Stimulated activated naive CD8-positive, alpha-beta T cell treated with anti-CD3 and anti-CD28 coated beads, Interleukin-15, Interleukin-2, amounts not matched to agents 100 ng/mL and 50 ng/mL, for 24 hours (primary cell): ENCODE results near the gene TBX5.
"Not testable (repeated sequence)": the region's sequence is repeated elsewhere in the genome, so short reads cannot be mapped to it uniquely, and the experiment has no call there.

ENCODE experiments used
- H3K27ac Mint-ChIP-seq: one replicate; pipeline ENCODE4 v1.8.0; 2021; ENCODE audit warnings: mild to moderate bottlenecking, mixed read lengths
- H3K27me3 Mint-ChIP-seq: one replicate; pipeline ENCODE4 v1.8.0; 2021; ENCODE audit warnings: mixed read lengths
- H3K36me3 Mint-ChIP-seq: one replicate; pipeline ENCODE4 v1.8.0; 2021; ENCODE audit warnings: low read depth, mixed read lengths
- H3K4me1 Mint-ChIP-seq: one replicate; pipeline ENCODE4 v1.8.0; 2021; ENCODE audit warnings: low read depth, mixed read lengths
- H3K4me3 Mint-ChIP-seq: one replicate; pipeline ENCODE4 v1.8.0; 2021; ENCODE audit warnings: mild to moderate bottlenecking, mixed read lengths
- H3K9me3 Mint-ChIP-seq: one replicate; pipeline ENCODE4 v1.8.0; 2021; ENCODE audit warnings: mixed read lengths

The TBX5 gene

DNA sequence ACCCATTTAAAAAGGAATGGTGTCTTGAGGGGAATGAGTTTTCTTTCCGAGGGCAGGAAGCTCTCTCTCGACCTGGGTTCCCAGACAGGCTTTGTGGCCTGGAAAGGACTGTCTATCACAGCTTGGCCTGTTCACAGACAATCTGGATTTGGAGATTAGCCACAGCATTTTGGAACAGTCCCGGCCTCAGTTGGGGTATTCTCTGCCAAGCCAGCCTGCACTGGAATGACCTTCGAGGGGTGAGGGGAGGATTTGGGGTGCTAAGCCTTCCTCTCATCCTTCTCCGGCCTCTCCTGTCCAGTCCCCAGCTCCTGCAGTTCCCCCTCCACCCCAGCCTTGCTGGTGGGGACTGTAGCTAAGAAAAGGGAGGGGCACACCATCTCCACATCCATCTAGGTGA, 13.0 kb downstream of the TBX5 start:
- Mint-ChIP-seq H3K36me3 (no peaks in the 10 kb centered on the region), H3K27me3 (peaks cover 73% of the 10 kb centered on the region), H3K27ac (no peak overlapping the region), H3K4me1 (peaks cover 3% of the 10 kb centered on the region), H3K4me3 (no peak overlapping the region), H3K9me3 (peaks cover 4% of the 10 kb centered on the region)

DNA sequence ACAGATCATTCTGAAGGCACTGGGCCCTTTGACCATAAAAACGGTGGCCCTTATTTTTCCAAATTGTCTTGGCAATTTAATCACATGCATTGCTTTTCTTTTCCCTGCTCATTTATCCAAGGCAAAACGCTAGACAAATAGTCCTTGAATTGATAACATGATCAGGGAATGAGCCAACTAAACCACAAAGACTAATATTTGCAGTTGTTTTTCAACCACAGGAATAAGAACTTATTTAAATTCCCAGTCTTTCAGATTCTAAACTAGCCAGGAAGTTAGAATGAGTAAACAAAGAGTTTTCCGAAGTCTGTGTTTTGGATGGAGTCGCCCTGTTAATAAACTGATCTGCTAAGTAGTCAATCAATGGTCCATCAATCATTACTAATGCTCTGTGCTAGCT, 14.9 kb downstream of the TBX5 start:
- Mint-ChIP-seq H3K4me1 (peaks cover 3% of the 10 kb centered on the region), H3K4me3 (no peak overlapping the region), H3K36me3 (no peaks in the 10 kb centered on the region), H3K27me3 (peaks cover 57% of the 10 kb centered on the region), H3K9me3 (peaks cover 4% of the 10 kb centered on the region), H3K27ac (no peak overlapping the region)

DNA sequence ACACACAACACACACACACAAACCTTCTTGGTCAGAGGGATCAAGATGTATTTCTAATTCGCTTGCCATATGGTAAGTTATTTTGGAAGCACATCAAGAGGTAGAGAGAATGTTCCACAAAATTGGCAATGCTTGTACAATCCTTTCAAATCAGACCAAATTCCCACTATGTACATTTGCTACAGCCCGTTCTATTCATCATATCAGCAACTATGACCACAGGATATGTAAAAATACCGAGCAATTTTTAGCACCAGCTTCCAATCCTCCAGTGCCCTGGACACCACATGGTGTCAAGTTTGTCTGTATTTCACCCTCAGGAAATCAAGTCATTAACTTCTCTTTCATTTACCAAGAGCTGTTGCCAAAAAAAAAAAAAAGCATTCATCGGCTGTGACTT, 21.2 kb downstream of the TBX5 start:
- no peaks in the 10 kb centered on the region for H3K4me1 Mint-ChIP-seq
- no peaks in the 10 kb centered on the region for H3K36me3 Mint-ChIP-seq
- H3K9me3 Mint-ChIP-seq: no peaks in the 10 kb centered on the region
- no peak overlapping the region for H3K27ac Mint-ChIP-seq
- H3K27me3 Mint-ChIP-seq: peaks cover 24% of the 10 kb centered on the region
- no peak overlapping the region for H3K4me3 Mint-ChIP-seq

DNA sequence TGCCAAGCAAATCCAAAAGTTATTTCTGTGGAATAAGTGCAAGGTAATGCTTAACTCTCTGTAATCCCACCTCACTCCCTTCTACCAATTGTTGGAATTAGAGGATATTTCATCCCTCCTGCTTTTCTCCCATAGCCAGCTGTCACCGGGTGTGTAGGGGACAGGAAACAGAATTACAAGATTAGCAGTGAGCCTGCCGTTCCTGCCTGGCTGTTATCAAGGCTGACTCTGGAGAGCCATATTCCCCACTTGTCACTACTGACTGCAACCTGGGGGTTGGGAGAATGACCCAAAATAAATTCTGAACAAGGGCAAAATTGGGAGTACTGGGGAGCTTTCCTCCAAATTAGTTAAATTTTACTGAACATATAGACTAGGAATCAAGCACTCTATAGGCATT, 24.8 kb downstream of the TBX5 start:
- Mint-ChIP-seq H3K36me3 (no peaks in the 10 kb centered on the region), H3K4me1 (no peaks in the 10 kb centered on the region), H3K9me3 (no peaks in the 10 kb centered on the region), H3K27ac (no peak overlapping the region), H3K27me3 (peaks cover 26% of the 10 kb centered on the region), H3K4me3 (no peak overlapping the region)

DNA sequence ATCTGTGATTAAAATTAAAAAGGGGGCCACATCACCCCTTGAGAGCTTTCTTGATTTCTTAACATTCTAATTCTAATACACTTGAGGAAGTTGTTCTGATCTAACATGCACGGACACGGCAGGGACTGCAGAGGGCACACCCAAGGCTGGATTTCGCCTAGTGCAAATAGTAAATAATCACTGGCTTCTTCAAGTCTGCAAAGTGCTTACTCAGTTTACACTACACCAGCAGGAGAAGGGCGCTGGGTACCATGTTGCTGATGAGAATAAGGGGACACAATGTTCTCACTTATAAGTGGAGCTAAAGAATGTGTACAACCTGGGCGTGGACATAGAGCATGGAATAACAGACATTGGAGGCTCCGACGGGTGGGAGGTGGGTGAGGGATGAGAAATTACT, 34.2 kb downstream of the TBX5 start:
- no peak overlapping the region for H3K4me3 Mint-ChIP-seq
- H3K36me3 Mint-ChIP-seq: no peaks in the 10 kb centered on the region
- no peak overlapping the region for H3K27ac Mint-ChIP-seq
- no peaks in the 10 kb centered on the region for H3K9me3 Mint-ChIP-seq
- peaks cover 7% of the 10 kb centered on the region for H3K27me3 Mint-ChIP-seq
- no peaks in the 10 kb centered on the region for H3K4me1 Mint-ChIP-seq

DNA sequence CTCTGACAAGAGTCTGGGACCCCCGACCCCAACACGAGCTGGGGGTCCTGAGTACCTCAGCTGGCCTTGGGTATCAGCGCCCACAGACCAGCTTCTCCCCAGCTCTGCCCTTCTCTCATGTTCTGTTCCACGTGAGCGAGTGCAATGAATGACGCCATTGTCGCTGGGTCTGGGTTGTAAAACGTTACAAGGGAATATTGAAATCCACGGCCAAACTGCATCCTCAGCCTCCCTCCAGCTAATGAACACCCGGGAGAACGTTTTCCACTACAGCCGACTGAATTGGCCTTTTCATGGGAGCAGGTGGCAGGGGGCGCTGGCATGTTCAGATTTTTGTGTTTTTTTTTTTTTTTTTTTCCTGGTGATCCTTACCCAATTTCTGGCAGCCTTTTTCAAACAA, 34.7 kb downstream of the TBX5 start:
- Mint-ChIP-seq H3K27ac (no peak overlapping the region), H3K4me3 (no peak overlapping the region)

DNA sequence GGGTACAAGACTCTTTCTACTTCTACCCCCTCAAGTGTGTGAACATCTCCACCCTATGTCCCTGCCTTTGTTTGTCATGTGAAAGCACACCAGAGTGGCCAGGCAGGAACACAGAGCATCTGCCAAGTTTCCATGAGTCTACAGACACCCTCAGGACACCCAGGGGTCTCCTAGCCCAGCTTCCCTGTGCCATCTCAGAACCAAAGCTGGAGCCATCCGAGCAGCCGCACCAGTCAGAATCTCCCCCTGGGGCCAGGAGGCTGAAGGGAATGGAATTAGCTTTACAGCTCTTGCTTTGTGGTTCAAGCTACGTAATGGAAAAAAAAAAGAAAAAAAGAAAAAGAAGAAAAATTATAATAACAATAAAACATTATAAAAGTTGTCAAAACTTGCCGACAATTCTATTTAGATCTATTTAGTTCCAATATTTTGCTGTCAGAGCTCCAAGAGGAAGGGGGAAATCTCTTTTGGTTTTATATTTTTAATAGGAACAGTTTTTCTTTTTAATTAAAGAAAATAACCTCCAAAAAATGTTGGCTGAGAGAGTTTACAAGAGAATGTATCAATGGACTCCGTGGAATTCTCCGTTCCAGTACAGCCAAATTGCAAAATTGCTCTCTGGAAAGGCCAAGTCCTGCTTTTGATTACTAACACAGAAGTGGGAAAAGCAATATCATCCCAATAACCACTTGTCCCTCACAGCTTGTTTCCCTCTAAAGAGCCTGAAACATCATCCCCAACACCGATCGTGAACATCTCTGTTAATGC, 37.1 kb downstream of the TBX5 start:
- no peaks in the 10 kb centered on the region for H3K4me1 Mint-ChIP-seq
- no peaks in the 10 kb centered on the region for H3K9me3 Mint-ChIP-seq
- no peak overlapping the region for H3K4me3 Mint-ChIP-seq
- H3K27ac Mint-ChIP-seq: no peak overlapping the region
- H3K27me3 Mint-ChIP-seq: peaks cover 3% of the 10 kb centered on the region
- no peaks in the 10 kb centered on the region for H3K36me3 Mint-ChIP-seq

More for the DNA sequence above, 34.7 kb downstream of the TBX5 start:
- no peaks in the 10 kb centered on the region for H3K9me3 Mint-ChIP-seq
- H3K36me3 Mint-ChIP-seq: no peaks in the 10 kb centered on the region
- H3K4me1 Mint-ChIP-seq: no peaks in the 10 kb centered on the region
- peaks cover 6% of the 10 kb centered on the region for H3K27me3 Mint-ChIP-seq

DNA sequence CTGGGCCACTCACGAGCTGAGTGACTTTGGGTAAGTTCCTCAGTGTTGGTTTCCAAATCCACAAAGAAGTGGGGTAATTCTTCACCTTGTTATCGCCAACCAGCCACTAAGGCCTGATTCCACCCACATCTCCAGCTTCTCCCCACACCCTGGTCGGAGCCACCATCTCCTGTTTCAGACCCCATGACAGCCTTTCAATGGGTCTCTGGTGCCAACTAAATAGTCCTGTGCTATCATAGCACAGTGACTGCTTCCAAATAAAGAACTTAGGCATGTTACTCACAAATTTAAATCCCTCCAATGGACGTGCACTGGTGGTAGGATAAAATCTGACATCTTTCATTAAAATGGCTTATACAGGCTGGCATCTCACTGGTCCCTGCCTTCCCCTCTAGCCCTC, 44.0 kb downstream of the TBX5 start:
- H3K4me3 Mint-ChIP-seq: no peak overlapping the region
- H3K36me3 Mint-ChIP-seq: no peaks in the 10 kb centered on the region
- no peaks in the 10 kb centered on the region for H3K27me3 Mint-ChIP-seq
- no peaks in the 10 kb centered on the region for H3K4me1 Mint-ChIP-seq
- H3K27ac Mint-ChIP-seq: no peak overlapping the region
- peaks cover 4% of the 10 kb centered on the region for H3K9me3 Mint-ChIP-seq

DNA sequence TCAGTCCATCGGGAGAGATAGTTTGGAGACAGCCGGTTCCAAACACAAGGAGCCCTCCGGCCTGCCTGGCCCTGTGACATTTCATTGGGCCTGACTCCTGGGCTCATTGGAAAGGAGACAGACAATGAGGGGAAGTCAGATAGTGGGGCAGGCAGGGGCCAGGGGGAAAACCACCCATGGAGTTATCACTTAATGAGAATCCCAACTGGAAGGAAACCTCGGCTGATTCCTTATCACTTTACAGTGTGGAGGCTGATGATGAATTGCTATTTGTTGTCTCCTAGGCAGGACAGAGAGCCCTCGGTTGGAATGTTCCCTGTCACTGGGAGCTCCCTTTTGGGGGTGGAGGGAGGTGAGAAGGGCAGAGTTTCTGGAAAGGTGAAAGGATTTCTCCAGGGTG, 44.4 kb downstream of the TBX5 start:
- Mint-ChIP-seq H3K27me3 (peaks cover 1% of the 10 kb centered on the region), H3K4me3 (no peak overlapping the region), H3K27ac (no peak overlapping the region)

DNA sequence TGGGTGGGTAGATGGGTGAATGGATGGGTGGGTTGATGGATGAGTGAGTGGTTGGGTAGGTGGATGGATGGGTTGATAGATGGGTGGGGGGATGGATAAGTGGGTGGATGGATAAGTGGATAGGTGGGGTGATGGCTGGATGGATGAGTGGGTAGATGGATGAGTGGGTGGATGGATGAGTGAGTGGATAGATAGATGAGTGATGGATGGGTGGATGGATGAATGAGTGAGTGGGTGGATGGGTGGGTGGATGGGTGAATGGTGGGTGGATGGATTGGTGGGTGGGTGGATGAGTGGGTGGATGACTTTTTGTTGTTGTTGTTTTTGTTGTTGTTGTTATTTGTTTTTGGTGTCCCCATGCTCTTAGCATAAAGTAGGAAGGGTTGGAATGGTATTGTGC, 45.5 kb downstream of the TBX5 start:
- Mint-ChIP-seq H3K27ac (no peak overlapping the region), H3K27me3 (peaks cover 4% of the 10 kb centered on the region), H3K4me1 (no peaks in the 10 kb centered on the region), H3K9me3 (peaks cover 11% of the 10 kb centered on the region), H3K4me3 (no peak overlapping the region), H3K36me3 (no peaks in the 10 kb centered on the region)

More for the DNA sequence above, 44.4 kb downstream of the TBX5 start:
- no peaks in the 10 kb centered on the region for H3K4me1 Mint-ChIP-seq
- H3K9me3 Mint-ChIP-seq: peaks cover 6% of the 10 kb centered on the region
- H3K36me3 Mint-ChIP-seq: no peaks in the 10 kb centered on the region

DNA sequence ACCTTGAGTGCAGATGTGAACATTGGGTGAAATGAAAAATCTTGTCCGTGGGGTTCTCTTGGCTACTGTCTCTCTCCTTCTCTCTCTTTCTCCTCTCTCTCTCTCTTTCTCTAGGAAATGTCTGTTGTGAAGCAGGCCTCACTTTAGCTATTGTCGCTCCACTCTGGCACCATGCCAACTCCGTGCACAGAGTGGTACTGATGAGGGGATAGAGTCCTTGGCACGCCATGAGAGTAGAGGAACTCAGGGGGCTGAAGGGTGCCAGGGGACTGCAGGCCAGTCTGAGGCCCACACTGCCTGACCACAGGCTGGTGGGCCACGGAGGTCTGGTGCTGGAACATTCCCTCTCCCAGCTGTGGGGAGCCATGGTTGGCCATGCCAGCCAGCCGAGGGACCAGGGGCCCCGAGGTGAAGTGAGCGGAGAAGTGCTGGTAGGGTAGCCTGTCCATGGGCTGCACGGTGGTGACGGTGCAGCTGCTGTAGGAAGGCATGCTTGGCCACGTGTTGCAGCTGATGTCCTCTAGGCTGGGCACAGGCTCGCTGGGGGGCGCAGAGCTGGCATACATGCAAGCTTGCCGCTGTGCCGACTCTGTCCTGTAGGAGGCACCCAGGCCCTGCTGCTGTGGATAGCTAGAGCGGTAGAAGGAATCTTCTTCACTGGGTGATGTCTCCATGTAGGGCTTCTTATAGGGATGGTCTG, 50.4 kb downstream of the TBX5 start:
- Mint-ChIP-seq H3K4me1 (no peaks in the 10 kb centered on the region), H3K27me3 (peaks cover 7% of the 10 kb centered on the region), H3K4me3 (no peak overlapping the region), H3K27ac (no peak overlapping the region), H3K36me3 (no peaks in the 10 kb centered on the region), H3K9me3 (peaks cover 11% of the 10 kb centered on the region)

DNA sequence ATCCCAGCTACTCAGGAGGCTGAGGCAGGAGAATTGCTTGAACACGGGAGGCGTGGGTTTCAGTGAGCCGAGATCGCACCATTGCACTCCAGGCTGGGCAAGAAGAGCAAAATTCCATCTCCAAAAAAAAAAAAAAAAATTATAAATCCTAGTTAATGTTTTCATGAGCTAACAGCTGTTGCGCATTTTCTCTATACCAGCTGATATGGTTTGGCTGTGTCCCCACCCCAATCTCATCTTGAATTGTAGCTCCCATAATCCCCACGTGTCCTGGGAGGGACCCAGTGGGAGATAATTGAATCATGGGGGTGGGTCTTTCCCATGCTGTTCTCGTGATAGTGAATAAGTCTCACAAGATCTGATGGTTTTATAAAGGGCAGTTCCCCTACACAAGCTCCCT, 56.7 kb downstream of the TBX5 start:
- H3K4me1 Mint-ChIP-seq, H3K27me3 Mint-ChIP-seq, H3K4me3 Mint-ChIP-seq: not testable (repeated sequence)

DNA sequence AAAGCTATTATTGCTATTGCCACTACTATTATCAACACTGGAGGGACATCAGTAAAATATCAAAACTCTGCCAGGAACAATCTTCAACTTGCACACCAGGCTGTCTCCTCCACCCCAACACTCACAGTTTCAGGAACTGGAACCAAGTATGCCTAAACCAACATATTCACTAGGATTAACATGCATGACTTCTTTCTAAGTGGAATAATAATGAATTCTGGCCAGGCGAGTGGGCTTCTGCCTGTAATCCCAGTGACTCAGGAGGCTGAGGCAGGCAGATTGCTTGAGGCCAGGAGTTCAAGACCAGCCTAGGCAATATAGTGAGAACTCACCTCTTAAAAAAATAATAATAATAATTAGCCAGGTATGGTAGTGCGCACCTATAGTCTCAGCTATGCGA, 58.1 kb downstream of the TBX5 start:
- Mint-ChIP-seq H3K9me3 (no peaks in the 10 kb centered on the region), H3K4me3 (no peak overlapping the region), H3K27me3 (peaks cover 4% of the 10 kb centered on the region), H3K4me1 (no peaks in the 10 kb centered on the region), H3K27ac (no peak overlapping the region), H3K36me3 (no peaks in the 10 kb centered on the region)

More for the DNA sequence above, 56.7 kb downstream of the TBX5 start:
- not testable (repeated sequence) for H3K9me3 Mint-ChIP-seq, H3K27ac Mint-ChIP-seq, H3K36me3 Mint-ChIP-seq

DNA sequence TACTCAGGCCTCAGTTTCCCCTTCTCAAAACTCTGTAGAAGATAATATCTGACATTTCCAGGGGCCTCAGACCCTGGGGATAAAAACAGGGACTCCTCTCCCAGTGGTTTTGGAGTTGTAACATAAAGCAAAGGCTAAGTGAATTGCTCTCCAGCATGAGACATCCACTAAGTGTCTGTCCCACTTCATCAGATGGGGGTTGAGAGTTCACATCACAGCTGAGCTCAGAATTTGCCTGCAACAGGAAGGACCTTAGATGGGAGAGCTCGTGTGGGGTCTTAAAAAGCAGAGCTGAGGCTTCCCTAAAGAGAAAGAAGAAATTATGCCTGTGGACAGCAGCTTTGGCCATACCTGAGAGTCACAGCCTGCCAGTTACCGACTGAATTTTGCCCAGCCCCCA, 61.1 kb downstream of the TBX5 start:
- no peak overlapping the region for H3K4me3 Mint-ChIP-seq
- no peaks in the 10 kb centered on the region for H3K36me3 Mint-ChIP-seq
- H3K4me1 Mint-ChIP-seq: no peaks in the 10 kb centered on the region
- peaks cover 4% of the 10 kb centered on the region for H3K27me3 Mint-ChIP-seq
- no peak overlapping the region for H3K27ac Mint-ChIP-seq
- H3K9me3 Mint-ChIP-seq: no peaks in the 10 kb centered on the region

DNA sequence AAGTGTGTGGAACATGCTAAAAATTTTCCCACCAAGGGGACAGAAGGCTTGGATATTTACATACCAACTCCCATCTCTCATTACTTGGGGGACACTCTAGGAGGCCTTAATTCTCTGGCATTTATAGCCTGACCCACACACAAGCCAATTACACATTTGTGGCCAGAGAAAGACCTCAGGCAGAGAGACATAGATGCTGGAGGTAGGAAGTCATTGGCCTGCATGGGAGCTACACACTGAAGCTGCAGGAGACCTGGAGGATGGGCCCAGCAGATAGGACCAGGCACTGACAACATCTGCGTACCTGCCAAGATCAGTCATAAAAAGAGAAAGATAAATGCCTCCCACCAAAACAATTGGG, 61.7 kb downstream of the TBX5 start:
- Mint-ChIP-seq H3K27me3 (peaks cover 4% of the 10 kb centered on the region), H3K9me3 (no peaks in the 10 kb centered on the region), H3K4me3 (no peak overlapping the region), H3K36me3 (no peaks in the 10 kb centered on the region), H3K4me1 (no peaks in the 10 kb centered on the region), H3K27ac (no peak overlapping the region)
